Activated CD4-positive, alpha-beta T cell treated with anti-CD3 and anti-CD28 coated beads for 36 hours (primary cell): ENCODE measurements around the gene COMT. TPM values are rescaled to one million over a fixed set of nuclear protein-coding genes. Genes with fewer than 3 reads are reported as not detected.
A peak's percentile ranks its signal among the peaks of the same experiment; 100 is the strongest.

Experiments used
- ATAC-seq: fragments of 200-7000 bp; cut with Tn5 transposase; one replicate; pipeline ENCODE4 v1.10.0; 2021; ENCODE audit warnings: mild to moderate bottlenecking, moderate library complexity
- CTCF ChIA-PET: fragments of 350-600 bp; sonication (Branson Sonifier 250); formaldehyde crosslinking; loops from one replicate; lab custom pipeline; 2021; ENCODE audit warnings: antibody characterized with exemption; lab: Charles Lee
- POLR2A ChIA-PET: fragments of 350-600 bp; sonication (Branson Sonifier 250); formaldehyde crosslinking; loops from one replicate; lab custom pipeline; 2021; ENCODE audit warnings: antibody characterized with exemption, inconsistent platforms; lab: Charles Lee
- DNase-seq: peaks from one replicate; pipeline ENCODE4 v3.0.0-alpha.2; 2020
- H3K27ac Mint-ChIP-seq: one replicate; pipeline ENCODE4 v1.8.0; 2021; ENCODE audit warnings: mixed read lengths
- H3K27me3 Mint-ChIP-seq: one replicate; pipeline ENCODE4 v1.8.0; 2021; ENCODE audit warnings: mixed read lengths
- H3K36me3 Mint-ChIP-seq: one replicate; pipeline ENCODE4 v1.8.0; 2021; ENCODE audit warnings: low read depth, mixed read lengths
- H3K4me1 Mint-ChIP-seq: one replicate; pipeline ENCODE4 v1.8.0; 2021; ENCODE audit warnings: mixed read lengths
- H3K4me3 Mint-ChIP-seq: one replicate; pipeline ENCODE4 v1.8.0; 2021; ENCODE audit warnings: mild to moderate bottlenecking, moderate library complexity, mixed read lengths
- H3K9me3 Mint-ChIP-seq: one replicate; pipeline ENCODE4 v1.8.0; 2021; ENCODE audit warnings: low read depth, mixed read lengths
- intact Hi-C, 2 experiments: fragments of 100-400 bp; cut with DNase I in 1 of 2; cut with micrococcal nuclease in 1 of 2; formaldehyde crosslinking; loops; one replicate each; pipeline versions ENCODE4 v1.14.2 to v1.15.1; 2022 to 2024; cut with DNase I, micrococcal nuclease
- total RNA-seq, 2 experiments: library from RNA; stranded (reverse); gene quantifications; one replicate each; pipeline ENCODE4 v1.2.3, GENCODE V29; 2021

Gene COMT
- total RNA-seq, 2 experiments from 2014 or later, result 63.5 to 78.5 TPM

DNA sequence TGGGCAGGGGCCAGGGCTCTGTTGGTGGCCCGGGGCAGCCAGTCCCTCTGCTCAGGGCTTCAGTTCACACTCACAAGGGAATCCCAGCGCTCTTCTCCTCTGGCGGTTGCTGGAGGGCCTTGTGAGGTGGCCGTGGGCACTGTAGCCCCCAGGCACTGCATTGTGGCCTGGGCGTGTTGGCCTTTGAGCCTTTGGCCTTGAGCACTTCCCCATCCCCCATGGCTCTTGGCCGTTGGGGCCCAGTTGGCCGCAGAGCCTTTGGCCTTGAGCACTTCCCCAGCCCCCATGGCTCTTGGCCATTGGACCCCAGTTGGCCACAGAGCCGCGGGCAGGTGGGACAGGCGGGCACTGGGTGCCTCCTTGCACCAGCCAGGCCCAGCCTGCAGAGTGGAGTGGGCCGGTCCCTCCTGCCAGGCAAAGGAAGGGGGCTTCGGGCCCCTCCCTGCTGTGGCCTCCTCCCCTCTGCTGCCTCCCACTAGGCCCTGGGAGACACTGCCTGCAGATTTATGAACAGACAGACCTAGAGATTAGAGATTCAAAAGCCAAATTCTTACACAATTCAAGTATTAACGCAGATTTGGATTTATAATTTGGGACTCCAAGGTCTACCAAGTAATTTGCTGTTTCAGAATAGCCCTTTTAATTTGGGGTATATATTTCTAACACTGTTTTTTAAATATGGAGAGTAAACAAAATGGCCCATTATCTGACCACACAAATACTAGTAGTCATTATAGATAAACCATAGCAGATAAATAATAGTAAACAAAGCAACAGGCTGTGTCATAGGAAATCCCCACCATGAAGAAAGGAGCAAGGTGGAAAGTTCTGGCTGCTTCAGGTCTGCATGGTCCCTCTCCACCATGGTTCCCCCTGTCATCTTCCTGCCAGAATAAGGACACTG, 18.3 kb downstream of the COMT start:
- Mint-ChIP-seq H3K27me3 (no peaks in the 10 kb centered on the region), H3K36me3 (peaks cover 4% of the 10 kb centered on the region)
- intact Hi-C loops, result loop anchor here in 1 of 2 experiments (5.0 kb wide), 1 partner anchor 172 kb away; the partner anchor contains the start of gene ZDHHC8

GRCh38 chr22:19960491-19961200, 19.1 kb downstream of the COMT start:
- CTCF ChIA-PET, result no interaction called here
- Mint-ChIP-seq H3K36me3 (peaks cover 4% of the 10 kb centered on the region), H3K4me3 (no peak overlapping the region), H3K27me3 (no peaks in the 10 kb centered on the region), H3K27ac (no peak overlapping the region), H3K4me1 (peaks cover 9% of the 10 kb centered on the region), H3K9me3 (no peaks in the 10 kb centered on the region)
- intact Hi-C loops, result loop anchor here in 1 of 2 experiments (5.0 kb wide), 1 partner anchor 172 kb away; the partner anchor contains the start of gene ZDHHC8
- POLR2A ChIA-PET, result no interaction called here
- ATAC-seq (no peak), DNase-seq (no peak)

More for the DNA sequence above, 18.3 kb downstream of the COMT start:
- no peak overlapping the region for H3K27ac Mint-ChIP-seq
- no peak overlapping the region for H3K4me3 Mint-ChIP-seq
- ATAC-seq (no peak), DNase-seq (peak; percentile 3)
- ChIA-PET CTCF (no interaction called here), POLR2A (no interaction called here)
- H3K9me3 Mint-ChIP-seq, result no peaks in the 10 kb centered on the region
- H3K4me1 Mint-ChIP-seq, result peaks cover 13% of the 10 kb centered on the region

GRCh38 chr22:19961201-19961580, 19.6 kb downstream of the COMT start:
- ATAC-seq (no peak), DNase-seq (no peak)
- CTCF ChIA-PET, result no interaction called here
- Mint-ChIP-seq H3K27me3 (no peaks in the 10 kb centered on the region), H3K36me3 (peaks cover 7% of the 10 kb centered on the region), H3K27ac (no peak overlapping the region), H3K4me1 (peaks cover 7% of the 10 kb centered on the region), H3K4me3 (no peak overlapping the region), H3K9me3 (no peaks in the 10 kb centered on the region)
- intact Hi-C loops, result loop anchor here in 1 of 2 experiments (5.0 kb wide), 1 partner anchor 171 kb away; the partner anchor contains the start of gene ZDHHC8
- POLR2A ChIA-PET, result no interaction called here

GRCh38 chr22:19961868-19962245, 20.3 kb downstream of the COMT start:
- DNase-seq (no peak), ATAC-seq (no peak)
- Mint-ChIP-seq H3K27ac (no peak overlapping the region), H3K4me3 (no peak overlapping the region), H3K4me1 (peaks cover 7% of the 10 kb centered on the region), H3K9me3 (no peaks in the 10 kb centered on the region), H3K27me3 (no peaks in the 10 kb centered on the region), H3K36me3 (peaks cover 7% of the 10 kb centered on the region)
- POLR2A ChIA-PET, result no interaction called here
- CTCF ChIA-PET, result interaction anchor here (0.6 to 1.7 kb wide), 2 partner anchors 9 to 56 kb away, joined by 3 to 7 read pairs; no protein-coding TSS in a partner anchor
- intact Hi-C loops, result loop anchor here (2.0 to 5.0 kb wide), 2 partner anchors 59 to 170 kb away; partner anchors contain the start of genes TANGO2 (in 1 of the 2) and ZDHHC8 (in 1 of the 2)

DNA sequence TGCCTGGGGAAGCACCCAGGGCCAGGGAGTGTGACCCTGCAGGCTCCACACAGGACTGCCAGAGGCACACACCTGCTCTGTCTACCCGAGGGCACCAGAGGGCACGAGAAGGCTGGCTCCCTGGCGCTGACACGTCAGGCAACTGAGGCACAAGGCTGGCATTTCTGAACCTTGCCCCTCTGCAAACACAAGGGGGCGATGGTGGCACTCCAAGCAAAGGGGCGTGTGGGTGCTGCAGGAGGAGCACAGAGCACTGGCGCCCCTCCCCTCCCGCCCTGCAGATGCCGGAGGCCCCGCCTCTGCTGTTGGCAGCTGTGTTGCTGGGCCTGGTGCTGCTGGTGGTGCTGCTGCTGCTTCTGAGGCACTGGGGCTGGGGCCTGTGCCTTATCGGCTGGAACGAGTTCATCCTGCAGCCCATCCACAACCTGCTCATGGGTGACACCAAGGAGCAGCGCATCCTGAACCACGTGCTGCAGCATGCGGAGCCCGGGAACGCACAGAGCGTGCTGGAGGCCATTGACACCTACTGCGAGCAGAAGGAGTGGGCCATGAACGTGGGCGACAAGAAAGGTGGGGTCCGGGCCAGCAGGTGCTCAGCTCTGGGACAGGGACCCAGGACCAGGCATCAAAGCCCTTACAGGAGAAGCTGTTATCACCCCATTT, 20.8 kb downstream of the COMT start:
- no peak overlapping the region for H3K27ac Mint-ChIP-seq
- DNase-seq (peak; percentile 87), ATAC-seq (peak; percentile 82)
- intact Hi-C loops, result loop anchor here (2.0 to 5.0 kb wide), 2 partner anchors 58 to 170 kb away; partner anchors contain the start of genes TANGO2 (in 1 of the 2) and ZDHHC8 (in 1 of the 2)
- ChIA-PET POLR2A (no interaction called here), CTCF (interaction anchor here (0.6 to 1.7 kb wide), 3 partner anchors 9 to 56 kb away, joined by 3 to 7 read pairs (median 4); no protein-coding TSS in a partner anchor)
- H3K9me3 Mint-ChIP-seq, result no peaks in the 10 kb centered on the region
- H3K4me3 Mint-ChIP-seq, result no peak overlapping the region
- no peaks in the 10 kb centered on the region for H3K27me3 Mint-ChIP-seq
- H3K36me3 Mint-ChIP-seq, result peaks cover 7% of the 10 kb centered on the region
- H3K4me1 Mint-ChIP-seq, result peaks cover 7% of the 10 kb centered on the region

- peaks cover 7% of the 10 kb centered on the region for H3K36me3 Mint-ChIP-seq
- H3K27ac Mint-ChIP-seq, result peak overlapping the region; percentile 33
- DNase-seq, result peak; percentile 84
- intact Hi-C loops, result loop anchor here (2.0 to 5.0 kb wide), 2 partner anchors 58 to 169 kb away; partner anchors contain the start of genes TANGO2 (in 1 of the 2) and ZDHHC8 (in 1 of the 2)
- ChIA-PET POLR2A (no interaction called here), CTCF (interaction anchor here (0.6 to 1.7 kb wide), 4 partner anchors 10 to 51 kb away, joined by 3 to 7 read pairs (median 4); no protein-coding TSS in a partner anchor)
- H3K9me3 Mint-ChIP-seq, result no peaks in the 10 kb centered on the region
- no peak overlapping the region for H3K4me3 Mint-ChIP-seq
- peak; percentile 88 for ATAC-seq
- H3K4me1 Mint-ChIP-seq, result peaks cover 7% of the 10 kb centered on the region
- no peaks in the 10 kb centered on the region for H3K27me3 Mint-ChIP-seq
These were observed 21.6 kb downstream of the COMT start for GRCh38 chr22:19962909-19963806.

- intact Hi-C loops, result loop anchor here (2.0 to 5.0 kb wide), 2 partner anchors 57 to 168 kb away; partner anchors contain the start of genes TANGO2 (in 1 of the 2) and ZDHHC8 (in 1 of the 2)
- ChIA-PET CTCF (interaction anchor here (0.8 to 1.6 kb wide), 2 partner anchors 16 to 50 kb away, joined by 3 to 4 read pairs; no protein-coding TSS in a partner anchor), POLR2A (no interaction called here)
- ATAC-seq, result no peak
- H3K27me3 Mint-ChIP-seq, result no peaks in the 10 kb centered on the region
- H3K27ac Mint-ChIP-seq, result no peak overlapping the region
- no peaks in the 10 kb centered on the region for H3K9me3 Mint-ChIP-seq
- no peak overlapping the region for H3K4me3 Mint-ChIP-seq
- no peak for DNase-seq
- peaks cover 7% of the 10 kb centered on the region for H3K36me3 Mint-ChIP-seq
- H3K4me1 Mint-ChIP-seq, result peaks cover 7% of the 10 kb centered on the region
These were observed 22.5 kb downstream of the COMT start for GRCh38 chr22:19963863-19964642.

DNA sequence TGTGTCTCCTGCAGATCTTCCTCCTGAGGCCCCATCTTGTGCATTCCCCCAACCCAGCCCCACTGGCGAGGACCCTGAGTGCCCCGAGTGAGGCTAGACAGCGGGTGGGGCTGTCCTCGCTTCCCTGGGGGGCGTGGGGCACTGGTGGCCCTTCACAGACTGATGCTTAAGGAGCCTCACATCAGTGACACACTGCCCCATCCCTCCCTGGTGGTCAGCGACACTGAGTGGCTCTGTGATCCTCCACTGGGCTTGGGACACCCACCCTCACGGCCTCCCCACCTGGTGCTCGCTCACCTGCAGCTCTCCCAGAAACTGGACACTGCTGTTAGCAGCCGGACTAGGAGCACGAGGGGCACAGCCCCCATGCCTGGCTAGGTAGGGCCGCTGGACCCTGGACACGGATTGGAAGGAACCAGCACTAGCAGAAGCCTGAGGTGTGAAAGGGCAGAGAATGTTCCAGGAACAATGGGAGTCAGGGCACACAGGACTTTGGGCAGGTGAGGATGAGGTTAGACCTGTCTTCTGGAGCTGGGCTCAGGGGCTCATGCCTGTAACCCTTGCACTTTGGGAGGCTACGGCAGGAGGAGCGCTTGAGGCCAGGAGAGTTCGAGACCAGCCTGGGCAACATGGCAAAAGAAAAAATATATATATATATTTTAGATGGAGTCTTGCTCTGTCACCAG, 23.3 kb downstream of the COMT start:
- ChIA-PET POLR2A (no interaction called here), CTCF (interaction anchor here (0.6 to 1.1 kb wide), 4 partner anchors 9 to 234 kb away, joined by 3 to 6 read pairs (median 3); no protein-coding TSS in a partner anchor)
- DNase-seq, result no peak
- Mint-ChIP-seq H3K4me3 (no peak overlapping the region), H3K27ac (no peak overlapping the region), H3K9me3 (no peaks in the 10 kb centered on the region), H3K27me3 (no peaks in the 10 kb centered on the region), H3K36me3 (peaks cover 7% of the 10 kb centered on the region), H3K4me1 (peaks cover 7% of the 10 kb centered on the region)
- no peak for ATAC-seq
- intact Hi-C loops, result loop anchor here in 1 of 2 experiments (5.0 kb wide), 2 partner anchors 152 to 167 kb away; partner anchors contain the start of genes RANBP1, TRMT2A and ZDHHC8
